Suppressor macrophage treated with lipopolysaccharide for 4 hours (primary cell): ENCODE results near the gene PCDHGA9.
"Not testable (repeated sequence)": the region's sequence is repeated elsewhere in the genome, so short reads cannot be mapped to it uniquely, and the experiment has no call there.

Experiments
- DNase-seq: peaks from one replicate; pipeline ENCODE4 v3.0.0-alpha.2; 2020

PCDHGA9 gene

GRCh38 chr5:141384471-141385267 is 17.9 kb upstream of the PCDHGA9 start:
- DNase-seq: no peak

DNA sequence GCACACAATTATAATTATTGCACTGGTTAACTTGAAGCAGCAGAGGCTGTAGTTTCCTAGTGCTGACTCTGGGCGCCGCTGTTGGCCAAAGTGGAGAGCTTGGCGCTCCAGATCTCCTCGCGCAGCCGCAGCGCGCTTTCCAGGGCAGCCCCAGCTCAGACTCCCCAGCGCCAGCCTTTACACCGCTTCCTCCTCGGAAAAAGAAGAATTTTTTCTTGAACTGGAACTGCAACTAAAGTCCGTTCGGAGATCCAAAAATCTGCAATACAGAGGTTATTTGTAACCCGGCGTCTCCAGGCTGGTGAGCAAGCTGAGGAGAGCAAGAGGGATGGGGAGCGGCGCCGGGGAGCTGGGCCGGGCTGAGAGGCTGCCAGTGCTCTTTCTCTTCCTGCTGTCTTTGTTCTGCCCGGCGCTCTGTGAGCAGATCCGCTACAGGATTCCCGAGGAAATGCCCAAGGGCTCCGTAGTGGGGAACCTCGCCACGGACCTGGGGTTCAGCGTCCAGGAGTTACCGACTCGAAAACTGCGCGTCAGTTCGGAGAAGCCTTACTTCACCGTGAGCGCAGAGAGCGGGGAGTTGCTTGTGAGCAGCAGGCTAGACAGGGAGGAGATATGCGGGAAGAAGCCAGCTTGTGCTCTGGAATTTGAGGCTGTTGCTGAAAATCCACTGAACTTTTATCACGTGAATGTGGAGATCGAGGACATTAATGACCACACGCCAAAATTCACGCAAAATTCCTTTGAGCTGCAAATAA is 14.8 kb upstream of the PCDHGA9 start, which contains the start of gene PCDHGB4:
PCDHGB4 (plus strand) TSS at position 142 of the 755 bp plus-strand sequence; CDS start at position 329, 187 bp downstream.
- DNase-seq: peak; percentile 29

- DNase-seq: no peak
Observed at GRCh38 chr5:141388661-141389060, 13.9 kb upstream of the PCDHGA9 start.

DNA sequence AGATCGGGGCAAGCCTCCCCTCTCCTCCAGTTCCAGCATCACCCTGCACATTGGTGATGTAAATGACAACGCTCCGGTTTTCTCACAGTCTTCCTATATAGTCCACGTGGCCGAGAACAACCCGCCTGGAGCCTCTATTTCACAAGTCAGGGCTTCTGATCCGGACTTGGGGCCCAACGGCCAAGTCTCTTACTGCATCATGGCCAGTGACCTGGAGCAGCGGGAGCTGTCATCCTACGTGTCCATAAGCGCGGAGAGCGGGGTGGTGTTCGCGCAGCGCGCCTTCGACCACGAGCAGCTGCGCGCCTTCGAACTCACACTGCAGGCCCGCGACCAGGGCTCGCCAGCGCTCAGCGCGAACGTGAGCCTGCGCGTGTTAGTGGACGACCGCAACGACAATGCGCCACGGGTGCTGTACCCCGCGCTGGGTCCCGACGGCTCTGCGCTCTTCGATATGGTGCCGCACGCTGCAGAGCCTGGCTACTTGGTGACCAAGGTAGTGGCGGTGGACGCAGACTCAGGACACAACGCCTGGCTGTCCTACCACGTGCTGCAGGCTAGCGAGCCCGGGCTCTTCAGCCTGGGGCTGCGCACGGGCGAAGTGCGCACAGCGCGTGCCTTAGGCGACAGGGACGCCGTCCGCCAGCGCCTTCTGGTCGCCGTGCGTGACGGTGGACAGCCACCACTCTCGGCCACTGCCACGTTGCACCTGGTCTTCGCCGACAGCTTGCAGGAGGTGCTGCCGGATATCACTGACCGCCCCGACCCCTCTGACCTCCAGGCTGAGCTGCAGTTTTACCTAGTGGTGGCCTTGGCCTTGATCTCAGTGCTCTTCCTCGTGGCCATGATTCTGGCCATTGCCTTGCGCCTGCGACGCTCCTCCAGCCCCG is 13.2 kb upstream of the PCDHGA9 start:
- DNase-seq: no peak

DNA sequence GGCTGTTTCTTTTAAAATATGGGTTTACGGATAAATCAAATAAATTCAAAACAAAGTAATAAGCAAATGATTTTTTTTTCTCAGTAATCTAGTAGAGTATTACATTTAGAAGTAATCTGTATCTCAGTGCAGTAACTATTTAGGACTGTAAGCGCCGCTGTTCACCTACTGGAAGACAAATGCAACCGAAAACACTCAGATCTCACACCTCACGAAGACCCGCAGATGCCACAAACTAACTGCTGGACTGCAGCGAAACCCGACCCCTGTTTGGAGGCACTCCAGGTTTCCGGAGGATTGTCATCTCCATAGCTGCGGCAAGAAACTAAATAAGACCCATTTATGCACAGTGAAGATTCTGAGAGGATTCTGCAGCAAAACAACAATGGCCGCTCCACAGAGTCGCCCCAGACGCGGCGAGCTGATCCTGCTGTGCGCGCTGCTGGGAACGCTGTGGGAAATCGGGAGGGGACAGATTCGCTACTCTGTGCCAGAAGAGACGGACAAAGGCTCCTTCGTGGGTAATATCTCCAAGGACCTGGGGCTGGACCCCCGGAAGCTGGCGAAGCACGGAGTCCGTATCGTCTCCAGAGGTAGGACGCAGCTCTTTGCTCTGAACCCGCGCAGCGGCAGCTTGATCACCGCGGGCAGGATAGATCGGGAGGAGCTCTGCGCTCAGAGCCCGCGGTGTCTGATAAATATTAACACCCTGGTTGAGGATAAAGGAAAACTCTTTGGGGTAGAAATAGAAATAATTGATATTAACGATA is 10.0 kb upstream of the PCDHGA9 start, which contains the start of gene PCDHGA8:
PCDHGA8 (plus strand) TSS at position 205 of the 770 bp plus-strand sequence; CDS start at position 386, 181 bp downstream.
- no peak for DNase-seq

DNA sequence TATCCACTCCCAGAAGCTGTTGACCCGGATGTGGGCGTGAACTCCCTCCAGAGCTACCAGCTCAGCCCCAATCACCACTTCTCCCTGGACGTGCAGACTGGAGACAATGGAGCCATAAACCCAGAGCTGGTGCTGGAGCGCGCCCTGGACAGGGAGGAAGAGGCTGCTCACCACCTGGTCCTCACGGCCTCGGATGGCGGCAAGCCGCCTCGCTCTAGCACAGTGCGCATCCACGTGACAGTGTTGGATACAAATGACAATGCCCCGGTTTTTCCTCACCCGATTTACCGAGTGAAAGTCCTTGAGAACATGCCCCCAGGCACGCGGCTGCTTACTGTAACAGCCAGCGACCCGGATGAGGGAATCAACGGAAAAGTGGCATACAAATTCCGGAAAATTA is 9.3 kb upstream of the PCDHGA9 start:
- no peak for DNase-seq

DNA sequence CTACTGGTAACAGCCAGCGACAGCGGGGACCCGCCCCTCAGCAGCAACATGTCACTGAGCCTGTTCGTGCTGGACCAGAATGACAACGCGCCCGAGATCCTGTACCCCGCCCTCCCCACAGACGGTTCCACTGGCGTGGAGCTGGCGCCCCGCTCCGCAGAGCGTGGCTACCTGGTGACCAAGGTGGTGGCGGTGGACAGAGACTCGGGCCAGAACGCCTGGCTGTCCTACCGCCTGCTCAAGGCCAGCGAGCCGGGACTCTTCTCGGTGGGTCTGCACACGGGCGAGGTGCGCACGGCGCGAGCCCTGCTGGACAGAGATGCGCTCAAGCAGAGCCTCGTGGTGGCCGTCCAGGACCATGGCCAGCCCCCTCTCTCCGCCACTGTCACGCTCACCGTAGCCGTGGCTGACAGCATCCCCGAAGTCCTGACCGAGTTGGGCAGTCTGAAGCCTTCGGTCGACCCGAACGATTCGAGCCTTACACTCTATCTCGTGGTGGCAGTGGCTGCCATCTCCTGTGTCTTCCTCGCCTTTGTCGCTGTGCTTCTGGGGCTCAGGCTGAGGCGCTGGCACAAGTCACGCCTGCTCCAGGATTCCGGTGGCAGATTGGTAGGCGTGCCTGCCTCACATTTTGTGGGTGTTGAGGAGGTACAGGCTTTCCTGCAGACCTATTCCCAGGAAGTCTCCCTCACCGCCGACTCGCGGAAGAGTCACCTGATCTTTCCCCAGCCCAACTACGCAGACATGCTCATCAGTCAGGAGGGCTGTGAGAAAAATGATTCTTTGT is 8.0 kb upstream of the PCDHGA9 start:
- DNase-seq: not testable (repeated sequence)

DNA sequence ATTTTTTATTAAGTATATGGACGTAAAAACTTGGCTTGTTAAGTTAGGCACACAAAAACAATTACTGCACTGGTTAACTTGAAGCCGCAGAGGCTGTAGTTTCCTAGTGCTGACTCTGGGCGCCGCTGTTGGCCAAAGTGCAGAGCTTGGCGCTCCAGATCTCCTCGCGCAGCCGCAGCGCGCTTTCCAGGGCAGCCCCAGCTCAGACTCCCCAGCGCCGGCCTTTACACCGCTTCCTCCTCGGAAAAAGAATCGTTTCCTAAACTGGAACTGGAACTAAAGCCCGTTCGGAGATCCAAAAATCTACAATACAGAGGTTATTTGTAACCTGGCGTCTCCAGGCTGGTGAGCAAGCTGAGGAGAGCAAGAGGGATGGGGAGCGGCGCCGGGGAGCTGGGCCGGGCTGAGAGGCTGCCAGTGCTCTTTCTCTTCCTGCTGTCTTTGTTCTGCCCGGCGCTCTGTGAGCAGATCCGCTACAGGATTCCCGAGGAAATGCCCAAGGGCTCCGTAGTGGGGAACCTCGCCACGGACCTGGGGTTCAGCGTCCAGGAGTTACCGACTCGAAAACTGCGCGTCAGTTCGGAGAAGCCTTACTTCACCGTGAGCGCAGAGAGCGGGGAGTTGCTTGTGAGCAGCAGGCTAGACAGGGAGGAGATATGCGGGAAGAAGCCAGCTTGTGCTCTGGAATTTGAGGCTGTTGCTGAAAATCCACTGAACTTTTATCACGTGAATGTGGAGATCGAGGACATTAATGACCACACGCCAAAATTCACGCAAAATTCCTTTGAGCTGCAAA is 4.6 kb upstream of the PCDHGA9 start, which contains the start of gene PCDHGB5:
PCDHGB5 (plus strand) TSS at position 192 of the 796 bp plus-strand sequence; CDS start at position 373, 181 bp downstream.
- DNase-seq: peak; percentile 51

DNA sequence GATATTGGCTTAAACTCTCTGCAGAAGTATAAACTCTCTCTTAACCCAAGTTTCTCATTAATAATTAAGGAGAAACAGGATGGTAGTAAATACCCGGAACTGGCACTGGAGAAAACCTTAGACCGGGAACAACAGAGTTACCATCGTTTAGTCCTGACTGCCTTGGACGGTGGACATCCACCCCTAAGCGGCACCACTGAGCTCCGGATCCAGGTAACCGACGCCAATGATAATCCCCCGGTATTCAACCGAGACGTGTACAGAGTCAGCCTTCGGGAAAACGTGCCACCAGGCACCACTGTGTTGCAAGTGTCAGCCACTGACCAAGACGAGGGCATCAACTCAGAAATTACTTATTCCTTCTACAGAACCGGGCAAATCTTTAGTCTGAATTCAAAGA is 4.0 kb upstream of the PCDHGA9 start:
- no peak for DNase-seq

DNA sequence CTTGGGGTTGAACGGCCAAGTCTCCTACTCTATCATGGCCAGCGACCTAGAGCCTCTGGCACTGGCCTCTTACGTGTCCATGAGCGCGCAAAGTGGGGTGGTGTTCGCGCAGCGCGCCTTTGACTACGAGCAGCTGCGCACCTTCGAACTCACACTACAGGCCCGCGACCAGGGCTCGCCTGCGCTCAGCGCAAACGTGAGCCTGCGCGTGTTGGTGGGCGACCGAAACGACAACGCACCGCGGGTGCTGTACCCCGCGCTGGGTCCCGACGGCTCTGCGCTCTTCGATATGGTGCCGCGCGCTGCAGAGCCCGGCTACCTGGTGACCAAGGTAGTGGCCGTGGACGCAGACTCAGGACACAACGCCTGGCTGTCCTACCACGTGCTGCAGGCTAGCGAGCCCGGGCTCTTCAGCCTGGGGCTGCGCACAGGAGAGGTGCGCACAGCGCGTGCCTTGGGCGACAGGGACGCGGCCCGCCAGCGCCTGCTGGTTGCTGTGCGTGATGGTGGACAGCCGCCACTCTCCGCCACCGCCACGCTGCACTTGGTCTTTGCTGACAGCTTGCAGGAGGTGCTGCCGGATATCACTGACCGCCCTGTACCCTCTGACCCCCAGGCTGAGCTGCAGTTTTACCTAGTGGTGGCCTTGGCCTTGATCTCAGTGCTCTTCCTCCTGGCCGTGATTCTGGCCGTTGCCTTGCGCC is 2.9 kb upstream of the PCDHGA9 start:
- DNase-seq: no peak

DNA sequence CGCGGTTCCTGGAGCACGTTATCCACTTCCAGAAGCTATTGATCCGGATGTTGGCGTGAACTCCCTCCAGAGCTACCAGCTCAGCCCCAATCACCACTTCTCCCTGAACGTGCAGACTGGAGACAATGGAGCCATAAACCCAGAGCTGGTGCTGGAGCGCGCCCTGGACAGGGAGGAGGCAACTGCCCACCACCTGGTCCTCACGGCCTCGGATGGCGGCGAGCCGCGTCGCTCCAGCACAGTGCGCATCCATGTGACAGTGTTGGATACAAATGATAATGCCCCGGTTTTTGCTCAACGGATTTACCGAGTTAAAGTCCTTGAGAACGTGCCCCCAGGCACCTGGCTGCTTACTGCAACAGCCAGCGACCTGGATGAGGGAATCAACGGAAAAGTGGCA is 809 bp downstream of the PCDHGA9 start:
- DNase-seq: no peak

DNA sequence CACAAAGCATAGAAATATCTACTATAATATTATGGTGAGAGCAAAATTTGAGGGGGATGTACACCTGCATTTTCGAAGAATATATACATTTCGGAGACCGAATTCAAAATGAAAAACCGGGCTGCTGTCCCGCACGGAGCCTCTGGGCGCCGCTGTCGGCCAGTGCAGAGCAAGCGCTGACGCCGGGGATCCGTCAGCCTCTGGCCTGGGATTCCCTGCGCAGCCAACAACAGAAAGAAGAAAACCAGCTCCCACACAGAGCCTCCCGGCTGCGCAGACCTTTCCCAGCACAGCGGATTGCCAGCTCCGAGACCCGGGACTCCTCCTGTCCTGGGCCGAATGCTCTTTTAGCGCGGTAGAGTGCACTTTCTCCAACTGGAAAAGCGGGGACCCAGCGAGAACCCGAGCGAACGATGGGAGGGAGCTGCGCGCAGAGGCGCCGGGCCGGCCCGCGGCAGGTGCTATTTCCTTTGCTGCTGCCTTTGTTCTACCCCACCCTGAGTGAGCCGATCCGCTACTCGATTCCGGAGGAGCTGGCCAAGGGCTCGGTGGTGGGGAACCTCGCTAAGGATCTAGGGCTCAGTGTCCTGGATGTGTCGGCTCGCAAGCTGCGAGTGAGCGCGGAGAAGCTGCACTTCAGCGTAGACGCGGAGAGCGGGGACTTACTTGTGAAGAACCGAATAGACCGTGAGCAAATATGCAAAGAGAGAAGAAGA is 5.4 kb downstream of the PCDHGA9 start, which contains the start of gene PCDHGB6:
PCDHGB6 (plus strand) TSS at position 232 of the 716 bp plus-strand sequence; CDS start at position 414, 182 bp downstream.
- peak; percentile 57 for DNase-seq

- no peak for DNase-seq
Observed at GRCh38 chr5:141409598-141410306, 7.2 kb downstream of the PCDHGA9 start.

DNA sequence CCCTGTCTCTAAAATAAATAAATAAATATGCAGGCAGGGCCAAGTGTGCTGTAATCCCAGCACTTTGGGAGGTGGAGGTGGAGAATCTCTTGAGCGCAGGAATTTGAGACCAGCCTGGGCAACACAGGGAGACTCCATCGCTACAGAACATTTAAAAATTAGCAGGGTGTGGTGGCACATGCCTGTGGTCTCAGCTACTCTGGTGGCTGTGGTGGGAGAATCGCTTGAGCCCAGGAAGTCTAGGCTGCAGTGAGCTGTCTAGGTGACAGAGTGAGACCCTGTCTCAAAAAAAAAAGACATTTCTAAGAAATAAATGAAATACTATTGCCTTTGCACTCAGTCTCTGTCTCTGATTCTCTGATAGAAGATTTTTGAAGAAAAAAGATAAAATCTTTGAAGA is 9.0 kb downstream of the PCDHGA9 start:
- DNase-seq: no peak

DNA sequence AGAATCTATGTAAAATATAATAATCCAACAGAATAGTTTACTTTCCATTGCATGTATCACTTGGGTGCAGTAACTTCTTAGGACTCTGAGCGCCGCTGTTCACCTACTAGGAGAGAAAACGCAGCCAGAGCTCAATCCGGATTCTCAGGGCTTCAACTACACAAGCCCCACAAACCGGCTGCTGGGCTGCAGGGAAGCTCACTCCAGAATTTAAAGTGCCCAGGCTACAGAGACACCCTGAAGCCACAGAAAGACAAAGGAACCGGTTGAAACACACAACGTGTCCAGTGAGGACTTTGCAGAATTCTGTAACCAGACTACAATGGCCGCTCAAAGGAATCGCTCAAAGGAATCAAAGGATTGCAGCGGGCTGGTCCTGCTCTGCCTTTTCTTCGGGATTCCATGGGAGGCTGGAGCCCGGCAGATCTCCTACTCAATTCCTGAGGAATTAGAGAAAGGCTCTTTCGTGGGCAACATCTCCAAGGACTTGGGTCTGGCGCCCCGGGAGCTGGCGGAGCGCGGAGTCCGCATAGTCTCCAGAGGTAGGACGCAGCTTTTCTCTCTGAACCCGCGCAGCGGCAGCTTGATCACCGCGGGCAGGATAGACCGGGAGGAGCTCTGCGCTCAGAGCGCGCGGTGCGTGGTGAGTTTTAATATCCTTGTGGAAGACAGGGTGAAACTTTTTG is 10.4 kb downstream of the PCDHGA9 start, which contains the start of gene PCDHGA10:
PCDHGA10 (plus strand) TSS at position 134 of the 686 bp plus-strand sequence; CDS start at position 323, 189 bp downstream.
- peak; percentile 69 for DNase-seq

GRCh38 chr5:141413540-141414069 is 11.0 kb downstream of the PCDHGA9 start:
- no peak for DNase-seq
